ENCODE measurements around the gene PIGQ.

The PIGQ gene

DNA sequence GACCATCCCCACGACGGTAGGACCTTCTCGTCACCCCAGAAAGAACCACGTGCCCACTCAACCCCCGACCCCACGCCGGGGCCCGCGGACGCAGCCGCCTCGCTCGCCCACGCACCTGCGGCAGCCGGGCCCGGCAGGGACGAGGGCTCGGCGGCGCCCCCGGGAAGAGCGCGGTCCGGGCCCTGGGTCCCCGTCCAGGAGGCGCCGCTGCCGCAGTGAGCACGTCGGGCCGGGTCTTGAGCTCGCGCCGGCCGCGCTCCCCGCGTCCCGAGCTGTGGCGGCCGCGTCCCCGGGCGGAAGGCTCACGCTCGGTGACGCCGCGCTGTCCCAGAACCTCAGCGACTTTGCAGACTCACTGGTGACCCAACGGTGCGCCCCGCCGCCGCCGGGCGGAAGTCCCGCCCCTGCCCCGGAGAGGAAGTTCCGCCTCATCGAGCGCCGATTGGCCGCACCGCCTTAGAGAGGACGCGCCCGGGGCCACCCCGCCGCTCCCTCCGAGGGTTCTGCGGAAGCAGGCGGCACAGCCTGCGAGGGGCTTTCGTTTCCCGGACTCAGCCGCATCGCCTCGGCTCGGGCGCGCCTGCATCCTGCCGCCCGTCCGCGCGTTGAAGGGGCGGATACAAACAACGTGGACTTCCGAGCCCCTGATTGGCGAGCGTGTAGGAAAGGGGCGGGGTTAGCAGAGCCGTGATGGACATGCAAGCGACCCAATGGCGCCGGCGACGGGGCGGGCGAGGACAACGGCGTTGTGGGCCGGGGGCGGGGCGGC is 19.3 kb downstream of the PIGQ start:
- no peak for TF ChIP-seq GATA2 (IDR thresholded peaks at IDR 0.05; ENCODE audit: low read depth, low read length)
- TF ChIP-seq GATA3 (IDR thresholded peaks at IDR 0.05; ENCODE audit: low read depth, low read length), result no peak

DNA sequence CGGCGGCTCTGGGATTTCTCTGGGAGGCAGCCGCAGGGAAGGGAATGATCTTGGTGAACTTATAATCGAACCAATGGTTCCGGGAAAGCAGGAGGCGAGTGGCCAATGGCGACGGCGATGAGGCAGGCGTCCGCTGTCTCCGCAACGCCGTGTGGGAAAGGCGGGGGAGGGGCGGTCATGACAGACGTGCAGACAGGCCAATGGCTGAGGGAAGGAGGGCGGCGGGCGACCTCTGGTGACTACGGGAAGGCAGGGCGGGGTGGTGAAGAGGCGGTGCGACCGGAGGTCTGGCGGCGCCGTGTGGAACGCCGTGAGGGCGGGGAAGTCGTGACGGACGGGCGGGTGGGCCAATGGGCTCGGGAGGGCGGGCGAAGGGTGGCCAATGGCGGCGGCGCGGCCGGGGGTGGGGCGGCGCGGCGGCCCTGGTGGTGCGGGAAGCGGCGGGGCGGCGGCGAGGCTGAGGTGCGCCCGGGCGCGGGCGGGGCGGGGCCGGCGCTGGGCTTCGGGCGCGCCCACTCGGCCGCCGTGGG is 20.0 kb downstream of the PIGQ start, which contains the start of gene RAB40C:
TSS of gene RAB40C (plus strand) at position 409 of the 530 bp plus-strand sequence. CDS start 226 bp downstream, outside the sequence.
- no peak for TF ChIP-seq GATA3 (IDR thresholded peaks at IDR 0.05; ENCODE audit: low read depth, low read length)

DNA sequence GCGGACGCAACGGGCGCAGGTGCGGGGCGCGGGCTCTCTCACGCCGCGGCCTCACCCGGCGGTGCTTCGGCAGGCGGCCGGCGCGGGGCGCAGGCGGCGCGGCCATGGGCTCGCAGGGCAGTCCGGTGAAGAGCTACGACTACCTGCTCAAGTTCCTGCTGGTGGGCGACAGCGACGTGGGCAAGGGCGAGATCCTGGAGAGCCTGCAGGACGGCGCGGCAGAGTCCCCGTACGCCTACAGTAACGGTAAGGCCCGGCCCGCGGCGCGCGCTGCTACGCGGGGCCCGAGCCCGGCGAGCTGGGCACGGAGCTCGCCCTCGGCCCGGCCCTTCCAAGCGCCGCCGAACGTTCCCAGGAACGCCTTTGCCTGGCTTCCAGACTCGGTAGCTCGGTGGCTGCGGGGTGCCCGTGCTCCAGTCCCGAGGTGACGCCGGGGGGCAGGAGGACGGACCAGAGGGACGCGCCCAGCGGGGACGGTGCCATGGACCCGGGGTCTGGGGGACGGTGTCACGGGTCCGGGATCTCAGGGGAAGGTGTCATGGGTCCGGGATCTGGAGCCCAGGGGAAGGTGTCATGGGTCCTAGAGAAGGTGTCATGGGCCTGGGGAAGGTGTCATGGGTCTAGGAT is 20.5 kb downstream of the PIGQ start:
- TF ChIP-seq GATA2 (IDR thresholded peaks at IDR 0.05; ENCODE audit: low read depth, low read length) (no peak), GATA3 (IDR thresholded peaks at IDR 0.05; ENCODE audit: low read depth, low read length) (no peak)

DNA sequence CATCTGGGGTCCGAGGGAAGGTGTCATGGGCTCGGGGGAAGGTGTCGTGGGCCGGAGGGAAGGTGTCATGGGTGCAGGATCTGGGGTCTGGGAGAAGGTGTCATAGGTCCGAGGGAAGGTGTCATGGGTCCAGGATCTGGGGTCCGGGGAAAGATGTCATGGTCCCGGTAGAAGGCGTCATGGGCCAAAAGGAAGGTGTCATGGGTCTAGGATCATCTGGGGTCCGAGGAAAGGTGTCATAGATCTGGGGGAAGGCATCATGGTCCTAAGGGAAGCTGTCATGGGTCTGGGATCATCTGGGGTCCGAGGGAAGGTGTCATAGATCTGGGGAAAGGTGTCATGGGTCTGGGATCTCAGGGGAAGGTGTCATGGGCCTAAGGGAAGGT is 21.0 kb downstream of the PIGQ start:
- TF ChIP-seq GATA2 (IDR thresholded peaks at IDR 0.05; ENCODE audit: low read depth, low read length) (no peak), GATA3 (IDR thresholded peaks at IDR 0.05; ENCODE audit: low read depth, low read length) (no peak)

DNA sequence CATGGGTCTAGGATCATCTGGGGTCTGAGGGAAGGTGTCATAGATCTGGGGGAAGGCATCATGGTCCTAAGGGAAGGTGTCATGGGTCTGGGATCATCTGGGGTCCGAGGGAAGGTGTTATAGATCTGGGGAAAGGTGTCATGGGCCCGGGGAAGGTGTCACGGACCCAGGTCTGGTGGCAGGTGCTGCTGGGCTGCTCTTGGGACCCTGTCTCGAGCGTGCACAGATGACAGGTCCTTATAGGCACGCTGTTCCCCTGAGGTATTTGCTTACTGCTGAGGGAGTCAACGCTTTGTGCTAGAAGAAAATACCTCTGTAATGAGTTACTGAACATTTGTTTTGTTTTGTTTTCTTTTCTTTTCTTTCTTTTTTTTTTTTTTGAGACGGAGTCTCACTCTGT is 21.5 kb downstream of the PIGQ start:
- no peak for TF ChIP-seq GATA2 (IDR thresholded peaks at IDR 0.05; ENCODE audit: low read depth, low read length)
- TF ChIP-seq GATA3 (IDR thresholded peaks at IDR 0.05; ENCODE audit: low read depth, low read length), result no peak

DNA sequence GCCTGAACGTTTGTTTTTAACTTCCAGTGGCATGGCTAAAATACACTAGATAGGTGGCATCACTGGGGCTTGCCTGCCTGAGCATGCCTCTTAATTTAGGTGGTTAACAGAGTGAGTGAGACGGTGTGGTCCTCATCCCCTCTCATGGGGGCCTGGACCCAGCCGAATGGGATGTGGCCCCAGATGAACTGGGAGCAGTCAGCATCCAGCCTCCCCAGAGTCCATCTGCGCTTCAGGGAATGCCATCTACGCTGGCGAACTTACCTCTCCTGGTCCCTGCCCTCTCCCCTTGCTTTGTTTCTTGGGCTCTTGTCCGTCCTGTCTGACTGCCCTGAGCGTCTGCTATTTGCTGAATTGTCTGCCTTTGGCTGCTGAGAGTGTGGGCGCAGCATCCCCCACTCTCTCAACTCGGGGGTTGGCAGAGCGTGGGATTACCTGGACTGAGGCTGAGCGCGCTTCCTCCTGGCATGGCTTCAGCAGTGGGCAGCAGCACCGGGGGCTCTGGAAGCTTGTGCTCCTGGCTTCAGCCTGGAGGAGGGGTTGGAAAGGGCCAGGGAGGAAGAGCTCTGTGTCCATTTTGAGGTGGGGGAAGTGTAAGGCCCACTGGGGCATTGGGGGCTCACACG is 22.2 kb downstream of the PIGQ start:
- TF ChIP-seq GATA2 (IDR thresholded peaks at IDR 0.05; ENCODE audit: low read depth, low read length) (no peak), GATA3 (IDR thresholded peaks at IDR 0.05; ENCODE audit: low read depth, low read length) (no peak)

DNA sequence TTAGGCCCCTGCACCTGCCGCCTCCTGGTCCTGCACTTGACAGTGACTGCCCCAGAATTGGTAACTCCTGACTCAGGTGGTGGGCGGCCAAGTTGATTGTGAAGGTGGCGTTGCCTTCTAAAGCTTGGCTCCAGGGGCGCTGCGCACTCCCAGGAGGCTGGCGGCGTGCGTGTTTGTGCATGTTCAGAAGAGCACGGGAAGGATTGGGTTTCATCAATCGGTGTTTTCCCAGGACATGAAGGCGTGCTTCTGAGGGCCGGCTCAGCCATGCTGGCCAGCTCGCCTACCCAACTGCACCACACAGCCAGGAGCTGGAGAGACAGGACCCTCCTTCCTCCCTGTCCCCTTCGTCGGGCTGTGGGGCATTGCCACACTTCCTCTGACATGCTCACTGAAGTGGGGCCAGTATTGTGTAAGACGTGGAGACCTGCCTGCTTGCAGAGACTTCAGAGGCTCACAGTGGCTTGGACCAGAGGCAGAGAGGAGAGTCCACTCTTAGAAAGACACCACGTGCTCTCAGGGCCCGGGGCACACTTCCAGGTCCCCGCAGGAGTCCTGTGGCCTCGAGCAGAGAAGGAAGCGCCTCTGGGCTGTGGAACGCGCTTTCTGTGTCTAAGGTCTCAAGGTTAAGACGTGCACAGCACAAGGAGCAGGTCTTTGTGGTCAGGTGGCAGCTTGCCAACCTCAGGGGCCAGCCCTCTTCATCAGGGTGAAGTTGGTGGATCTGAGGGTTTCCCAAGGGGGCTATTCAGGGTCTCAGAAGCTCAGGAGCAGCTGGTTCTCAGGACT is 22.9 kb downstream of the PIGQ start:
- no peak for TF ChIP-seq GATA2 (IDR thresholded peaks at IDR 0.05; ENCODE audit: low read depth, low read length)

DNA sequence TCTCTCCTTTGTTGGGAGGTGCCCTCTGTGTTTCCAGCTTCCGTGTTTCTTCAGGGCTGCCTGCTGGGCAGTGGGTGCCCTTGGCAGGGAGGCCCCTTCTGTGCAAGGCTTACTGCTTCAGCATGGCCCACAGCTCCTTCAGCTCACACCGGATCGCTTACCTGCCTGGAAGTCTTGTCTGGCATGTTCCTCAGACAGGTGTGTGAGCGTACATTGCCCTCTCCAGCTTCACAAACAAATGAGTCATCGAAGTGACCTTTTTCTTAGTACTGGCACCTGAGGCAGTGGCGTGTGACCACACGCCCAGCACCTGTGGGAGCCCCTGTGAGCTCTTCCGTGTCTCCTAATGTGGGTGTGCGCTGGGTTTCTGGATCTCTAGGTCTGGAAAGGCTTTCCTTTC is 23.6 kb downstream of the PIGQ start:
- no peak for TF ChIP-seq GATA2 (IDR thresholded peaks at IDR 0.05; ENCODE audit: low read depth, low read length)
- no peak for TF ChIP-seq GATA3 (IDR thresholded peaks at IDR 0.05; ENCODE audit: low read depth, low read length)

DNA sequence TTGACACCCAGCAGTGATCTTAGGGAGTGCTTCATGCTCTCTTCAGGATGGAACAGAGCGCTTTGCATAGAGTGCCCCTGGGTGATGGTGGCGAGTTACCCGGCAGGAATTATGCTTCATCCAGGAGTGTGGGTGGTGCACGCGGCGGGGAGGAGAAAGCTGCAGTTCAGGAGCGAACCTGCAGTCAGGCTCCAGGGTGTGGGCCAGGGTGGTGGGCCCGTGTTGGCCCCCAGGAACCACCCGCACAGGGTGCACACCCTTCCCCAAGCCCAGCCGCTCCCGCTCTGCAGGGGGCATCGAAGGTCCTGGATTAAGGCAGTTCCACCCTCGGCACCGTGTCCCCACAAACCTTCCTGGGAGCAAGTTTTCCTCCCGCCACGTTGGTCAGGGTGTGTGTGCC is 24.0 kb downstream of the PIGQ start:
- no peak for TF ChIP-seq GATA2 (IDR thresholded peaks at IDR 0.05; ENCODE audit: low read depth, low read length)

DNA sequence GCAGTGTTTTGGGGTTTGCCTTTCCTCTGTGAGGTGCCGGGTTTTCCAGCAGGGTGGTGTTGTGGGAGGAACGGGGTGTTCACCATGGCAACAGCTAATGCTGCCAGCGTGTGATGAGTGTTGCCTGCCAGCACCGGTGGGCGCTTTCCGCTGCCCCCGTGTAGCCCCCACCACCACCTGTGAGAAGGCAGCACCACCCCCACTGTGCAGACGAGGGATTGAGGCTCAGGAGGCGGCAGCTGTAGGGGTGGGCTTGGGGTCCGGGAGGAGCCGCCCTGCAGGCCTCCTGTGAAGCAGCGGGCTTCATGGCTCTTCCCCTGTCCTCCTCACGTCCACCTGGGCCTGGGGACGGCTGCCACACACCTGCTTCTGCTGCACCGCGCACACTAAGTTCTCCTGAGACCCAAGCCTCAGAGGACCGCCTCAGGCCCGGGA is 25.3 kb downstream of the PIGQ start:
- TF ChIP-seq GATA2 (IDR thresholded peaks at IDR 0.05; ENCODE audit: low read depth, low read length) (no peak), GATA3 (IDR thresholded peaks at IDR 0.05; ENCODE audit: low read depth, low read length) (no peak)

DNA sequence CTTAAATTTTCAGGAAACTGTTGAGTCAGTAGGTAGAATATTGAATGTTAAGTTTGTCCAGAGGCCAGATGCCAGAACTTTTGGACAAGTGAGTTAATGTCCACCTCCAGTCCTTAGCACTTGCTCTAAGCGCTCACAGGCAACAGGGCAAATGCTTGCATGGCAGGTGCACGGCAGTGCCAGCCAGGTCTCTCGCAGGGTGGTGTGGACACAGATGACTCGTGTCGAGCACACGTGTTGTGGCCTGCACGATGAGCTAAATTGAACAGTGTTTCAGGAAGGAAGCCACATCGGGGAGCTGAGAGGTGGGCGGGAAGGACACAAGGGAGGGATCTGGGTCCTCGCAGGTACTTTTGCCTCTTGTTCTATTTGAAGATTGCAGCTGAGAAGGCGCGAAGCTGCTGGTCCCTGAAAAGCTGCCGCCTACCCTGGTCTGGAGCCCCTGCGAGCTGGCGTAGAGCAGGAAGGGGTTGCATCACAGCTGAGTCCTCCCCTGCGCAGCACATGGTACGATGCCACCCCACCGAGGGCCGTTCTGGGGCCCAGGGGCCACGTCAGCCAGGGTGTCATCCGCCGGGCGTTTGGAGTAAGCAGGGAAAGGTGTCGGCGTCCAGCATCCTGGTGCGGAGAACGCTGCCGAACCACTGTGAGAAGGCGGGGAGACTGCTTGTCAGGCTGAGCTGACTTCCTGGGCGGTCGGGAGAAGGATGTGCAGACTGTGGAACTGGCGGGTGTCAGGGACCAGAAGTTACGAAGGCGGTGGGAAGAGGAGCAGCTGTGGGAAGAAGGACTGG is 26.4 kb downstream of the PIGQ start:
- no peak for TF ChIP-seq GATA2 (IDR thresholded peaks at IDR 0.05; ENCODE audit: low read depth, low read length)
- TF ChIP-seq GATA3 (IDR thresholded peaks at IDR 0.05; ENCODE audit: low read depth, low read length), result no peak

DNA sequence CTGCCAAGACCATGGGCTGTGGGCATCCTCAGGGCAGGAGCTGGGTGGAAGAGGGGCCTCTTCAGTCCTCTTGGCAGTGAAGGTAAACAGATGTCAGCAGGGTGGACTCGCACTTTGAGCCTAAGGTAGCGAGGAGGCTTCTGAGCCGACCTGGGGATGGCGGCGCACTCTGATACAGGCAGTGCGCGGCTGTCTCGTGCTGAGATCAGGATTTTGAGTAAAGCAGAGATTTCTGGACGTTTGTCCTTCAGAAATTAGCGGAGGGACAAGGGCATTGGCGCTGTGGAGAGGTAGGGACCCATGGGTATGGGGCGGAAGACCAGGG is 26.9 kb downstream of the PIGQ start:
- TF ChIP-seq GATA3 (IDR thresholded peaks at IDR 0.05; ENCODE audit: low read depth, low read length), result no peak
- no peak for TF ChIP-seq GATA2 (IDR thresholded peaks at IDR 0.05; ENCODE audit: low read depth, low read length)

Data from SH-SY5Y (cell line).